ENCODE measurements around the gene NES.

The NES gene

GRCh38 chr1:156619582-156619955, 57.6 kb downstream of the NES start:
- no peak for DNase-seq (ENCODE audit: low spot score)

GRCh38 chr1:156618853-156619581, 58.2 kb downstream of the NES start, which contains the start of gene HAPLN2:
HAPLN2 (plus strand) TSS chr1:156619415; CDS start chr1:156623491, 4,076 bp downstream.
- DNase-seq (ENCODE audit: low spot score) = no peak
